Erythroblast (primary cell): Measurements from ENCODE around the gene CASZ1.

Experiments
- GATA1 ChIP-seq: IDR thresholded peaks from 2 replicates; pipeline ENCODE4 v1.6.1; 2011; ENCODE audit warnings: low read depth, mild to moderate bottlenecking, control low read depth, low read length, moderate library complexity
- POLR2A ChIP-seq: IDR thresholded peaks from 2 replicates; pipeline ENCODE4 v1.6.1; 2011; ENCODE audit warnings: mild to moderate bottlenecking, low read length

- TF ChIP-seq POLR2A (no peak), GATA1 (no peak)
Observed at GRCh38 chr1:10710489-10710888, 86.0 kb downstream of the CASZ1 start.
